Transverse colon (tissue), 4 donors: Measurements from ENCODE around the gene ATP10D. TPM values are rescaled to one million over a fixed set of nuclear protein-coding genes. Genes with fewer than 3 reads are reported as not detected.
A peak's percentile ranks its signal among the peaks of the same experiment; 100 is the strongest.

Experiments used
- DNase-seq: peaks from one replicate; pipeline ENCODE4 v3.0.0-alpha.2; 2019
- H3K27ac ChIP-seq, 4 donors: fragments of 200-600 bp; sonication (generic); 2 replicates each; pipeline ENCODE4 v1.5.1; 2016 to 2018; ENCODE audit warnings: inconsistent platforms in 4 of 4
- H3K27me3 ChIP-seq: fragments of 200-600 bp; sonication (generic); 2 replicates; pipeline ENCODE4 v1.5.1; 2017; ENCODE audit warnings: inconsistent platforms
- H3K36me3 ChIP-seq, 4 donors: fragments of 200-600 bp; sonication (generic); 2 replicates each; pipeline ENCODE4 v1.5.1; 2017 to 2019; ENCODE audit warnings: inconsistent platforms in 4 of 4
- H3K4me1 ChIP-seq, 4 donors: fragments of 200-600 bp; sonication (generic); 2 replicates each; pipeline ENCODE4 v1.5.1; 2017 to 2020; ENCODE audit warnings: inconsistent platforms in 4 of 4
- H3K4me3 ChIP-seq, 4 donors: fragments of 200-600 bp; sonication (generic); 1 replicate in 1 of 4; 2 replicates in 3 of 4; pipeline versions ENCODE4 v1.5.1 to v1.6.1; 2017 to 2019; ENCODE audit warnings: inconsistent platforms in 4 of 4
- H3K9me3 ChIP-seq, 2 donors: fragments of 200-600 bp; sonication (generic); 2 replicates each; pipeline ENCODE4 v1.5.1; 2017 to 2019; ENCODE audit warnings: inconsistent platforms in 2 of 2
- CTCF ChIP-seq, 5 experiments: fragments of 200-600 bp in 3 of 5; fragments of 450-650 bp in 2 of 5; sonication (generic) in 3 of 5; IDR thresholded peaks; 1 replicate in 2 of 5; 2 replicates in 3 of 5; pipeline ENCODE4 v1.5.1; 2016 to 2017; ENCODE audit warnings: antibody characterized with exemption in 5 of 5, inconsistent platforms in 3 of 5, mild to moderate bottlenecking in 2 of 5, moderate library complexity in 1 of 5
- EP300 ChIP-seq: sonication (generic); formaldehyde crosslinking; IDR thresholded peaks from one replicate; pipeline ENCODE4 v1.6.1; 2017; ENCODE audit warnings: antibody characterized with exemption, low read depth
- POLR2A ChIP-seq: fragments of 450-650 bp; IDR thresholded peaks from one replicate; pipeline ENCODE4 v1.6.1; 2016; ENCODE audit warnings: antibody characterized with exemption, mild to moderate bottlenecking, moderate library complexity
- POLR2AphosphoS5 ChIP-seq, 3 donors: sonication (generic); formaldehyde crosslinking; IDR thresholded peaks; one replicate each; pipeline ENCODE4 v1.6.1; 2016; ENCODE audit warnings: antibody characterized with exemption in 3 of 3
- WGBS, 2 donors: methylation state at CpG; one replicate each; pipeline ENCODE4 v1.1.5; 2018; ENCODE audit warnings: low coverage in 1 of 2; 5-methylcytosine and 5-hydroxymethylcytosine counted together
- in situ Hi-C, 4 donors: fragments of 200-750 bp; cut with MboI; loops; one replicate each; pipeline versions ENCODE4 v1.15.0 to v1.15.1; 2017; ENCODE audit warnings: low sequenced_read_pairs in 3 of 4, low pct_ligation_motif_present in 1 of 4, low pct_unique_long_range_greater_than_20kb in 1 of 4
- intact Hi-C: fragments of 100-400 bp; cut with DNase I; formaldehyde crosslinking; loops from one replicate; pipeline ENCODE4 v1.15.1; 2023; ENCODE audit warnings: low total_unique reads
- total RNA-seq, 4 donors: library from RNA; depleted of rRNA; stranded (reverse); fragments of >200 nt; gene quantifications; one replicate each; pipeline ENCODE4 v1.1.0, GENCODE V29; 2016

ATP10D gene
- 10 to 100 TPM in 1 of 4 donors, 1 to 10 TPM in 3; 3.8 to 14.1 (median 7.7) TPM for total RNA-seq

GRCh38 chr4:47485047-47485692 lies at the start of gene ATP10D:
Gene ATP10D (plus strand): TSS chr4:47485275. CDS start chr4:47512541, 27,266 bp downstream.
- in situ Hi-C loops, result loop anchor here in 1 of 4 donors (25.0 kb wide), 1 partner anchor 427 kb away; the partner anchor contains the start of gene NFXL1
- DNase-seq, result peak; percentile 97
- 0 to 2% methylated on average over 12 to 30 of the region's 34 CpGs for WGBS, 2 donors
- TF ChIP-seq POLR2A (peak; percentile 87), CTCF (IDR thresholded peaks at IDR 0.05) (peak in 2 of 5 experiments; percentile 29 to 43), POLR2AphosphoS5 (IDR thresholded peaks at IDR 0.05) (peak; percentile 93 to 97 (median 96)), EP300 (no peak)
- intact Hi-C loops, result no loop called here
- Histone ChIP-seq H3K9me3 (no peaks in the 10 kb centered on the region), H3K27me3 (no peaks in the 10 kb centered on the region), H3K36me3 (no peaks in the 10 kb centered on the region), H3K4me3 (peak within 1 kb of the TSS; percentile 51 to 74 (median 62)), H3K27ac (peak within 1 kb of the TSS; percentile 92 to 94 (median 93)), H3K4me1 (peaks cover 0 to 23% (median 11%) of the 10 kb centered on the region in 4 donors)

- DNase-seq, result no peak
- Histone ChIP-seq H3K27me3 (no peaks in the 10 kb centered on the region), H3K27ac (no peak overlapping the region), H3K4me1 (no peaks in the 10 kb centered on the region), H3K9me3 (no peaks in the 10 kb centered on the region), H3K4me3 (no peak overlapping the region), H3K36me3 (no peaks in the 10 kb centered on the region)
- TF ChIP-seq POLR2A, result no peak
- WGBS, 2 donors, result 67 to 73% methylated on average over 5 of the region's 5 CpGs
- intact Hi-C loops, result no loop called here
- in situ Hi-C loops, result no loop called here
Observed at GRCh38 chr4:47442980-47443379, 42.1 kb upstream of the ATP10D start.

GRCh38 chr4:47444031-47444430 lies 41.0 kb upstream of the ATP10D start:
- intact Hi-C loops, result no loop called here
- H3K27ac ChIP-seq, result no peak overlapping the region
- H3K4me3 ChIP-seq, result no peak overlapping the region
- no peaks in the 10 kb centered on the region for H3K4me1 ChIP-seq
- DNase-seq, result no peak
- WGBS, 2 donors, result 94 to 95% methylated on average over 2 of the region's 2 CpGs
- in situ Hi-C loops, result no loop called here
- no peaks in the 10 kb centered on the region for H3K9me3 ChIP-seq
- TF ChIP-seq EP300, result no peak
- no peak for TF ChIP-seq POLR2A
- no peak for TF ChIP-seq POLR2AphosphoS5 (IDR thresholded peaks at IDR 0.05)
- no peak for TF ChIP-seq CTCF (IDR thresholded peaks at IDR 0.05)
- H3K27me3 ChIP-seq, result no peaks in the 10 kb centered on the region
- no peaks in the 10 kb centered on the region for H3K36me3 ChIP-seq

- intact Hi-C loops, result no loop called here
Observed at GRCh38 chr4:47451657-47452056, 33.4 kb upstream of the ATP10D start.

More at GRCh38 chr4:47451657-47452056, 33.4 kb upstream of the ATP10D start:
- 67 to 77% methylated on average over 3 to 4 of the region's 4 CpGs for WGBS, 2 donors
- H3K27me3 ChIP-seq, result no peaks in the 10 kb centered on the region
- in situ Hi-C loops, result loop anchor here in 1 of 4 donors (25.0 kb wide), 1 partner anchor 461 kb away; the partner anchor contains the start of gene NFXL1
- no peaks in the 10 kb centered on the region for H3K9me3 ChIP-seq
- no peak for TF ChIP-seq EP300
- no peak for TF ChIP-seq CTCF (IDR thresholded peaks at IDR 0.05)
- TF ChIP-seq POLR2AphosphoS5 (IDR thresholded peaks at IDR 0.05), result no peak
- H3K4me1 ChIP-seq, result no peaks in the 10 kb centered on the region
- H3K27ac ChIP-seq, result no peak overlapping the region
- no peak for DNase-seq
- H3K4me3 ChIP-seq, result no peak overlapping the region
- peaks cover 0 to 39% (median 8%) of the 10 kb centered on the region in 4 donors for H3K36me3 ChIP-seq
